ENCODE results near the gene MYH7. TPM values are rescaled to one million over a fixed set of nuclear protein-coding genes. Genes with fewer than 3 reads are reported as not detected.

Gene MYH7
- total RNA-seq, 2 donors from 2014 or later = 0.28 to 40.1 TPM

DNA sequence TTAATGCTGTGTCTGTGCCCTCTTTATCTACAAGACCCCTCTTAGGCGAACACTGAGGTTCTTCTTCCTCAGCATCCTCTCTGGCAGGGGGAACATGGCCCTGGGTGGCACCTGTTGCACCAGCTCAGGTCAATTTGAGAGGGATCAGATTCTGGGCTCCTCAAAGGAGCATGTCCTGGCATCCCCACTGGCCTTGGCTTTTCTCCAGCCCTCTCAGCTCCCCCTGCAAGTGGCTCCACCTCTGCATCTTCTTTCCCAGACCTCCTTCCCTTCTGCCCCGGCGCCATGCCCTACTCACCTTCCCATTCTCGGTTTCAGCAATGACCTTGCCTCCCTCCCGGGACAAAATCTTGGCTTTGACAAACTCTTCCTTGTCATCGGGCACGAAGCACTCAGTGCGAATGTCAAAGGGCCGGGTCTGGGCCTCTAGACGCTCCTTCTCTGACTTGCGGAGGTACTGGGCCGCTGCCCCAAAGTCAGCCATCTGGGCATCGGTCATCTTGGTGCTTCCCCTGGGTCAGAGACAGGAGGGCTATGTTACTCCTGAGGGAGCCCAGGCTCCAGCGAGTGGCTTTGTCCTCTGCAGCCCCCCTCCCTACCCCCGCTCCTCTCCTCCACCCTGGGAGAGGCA is 28.6 kb downstream of the MYH7 start:
- H3K4me3 ChIP-seq = no peak overlapping the region
- no peak overlapping the region for H3K27ac ChIP-seq
- no peaks in the 10 kb centered on the region for H3K4me1 ChIP-seq (replicated peaks)
- no peak for DNase-seq (ENCODE audit: low spot score)
- H3K27me3 ChIP-seq (replicated peaks; ENCODE audit: insufficient read depth) = no peaks in the 10 kb centered on the region
- H3K9me3 ChIP-seq = no peaks in the 10 kb centered on the region
- intact Hi-C loops (cut with DNase I) = no loop called here
- H3K36me3 ChIP-seq = no peaks in the 10 kb centered on the region
- WGBS = 92% methylated on average over 15 of the region's 15 CpGs
- TF ChIP-seq CTCF (IDR thresholded peaks at IDR 0.05) (no peak), POLR2AphosphoS5 (IDR thresholded peaks at IDR 0.05) (no peak)

GRCh38 chr14:23406244-23406643 is 29.2 kb downstream of the MYH7 start:
- Histone ChIP-seq H3K4me3 (no peak overlapping the region), H3K27me3 (replicated peaks; ENCODE audit: insufficient read depth) (no peaks in the 10 kb centered on the region), H3K27ac (no peak overlapping the region), H3K36me3 (no peaks in the 10 kb centered on the region), H3K9me3 (no peaks in the 10 kb centered on the region), H3K4me1 (replicated peaks) (no peaks in the 10 kb centered on the region)
- intact Hi-C loops (cut with DNase I) = no loop called here
- no peak for DNase-seq (ENCODE audit: low spot score)
- TF ChIP-seq CTCF (IDR thresholded peaks at IDR 0.05) (no peak), POLR2AphosphoS5 (IDR thresholded peaks at IDR 0.05) (no peak), POLR2A (IDR thresholded peaks at IDR 0.05) (no peak)
- 29% methylated on average over 4 of the region's 4 CpGs for WGBS

GRCh38 chr14:23405516-23406025 is 29.9 kb downstream of the MYH7 start:
- WGBS = 92% methylated on average over 13 of the region's 13 CpGs
- Histone ChIP-seq H3K36me3 (no peaks in the 10 kb centered on the region), H3K9me3 (no peaks in the 10 kb centered on the region), H3K27ac (no peak overlapping the region), H3K4me3 (no peak overlapping the region), H3K4me1 (replicated peaks) (no peaks in the 10 kb centered on the region), H3K27me3 (replicated peaks; ENCODE audit: insufficient read depth) (no peaks in the 10 kb centered on the region)
- no peak for DNase-seq (ENCODE audit: low spot score)
- TF ChIP-seq POLR2AphosphoS5 (IDR thresholded peaks at IDR 0.05) (no peak), POLR2A (IDR thresholded peaks at IDR 0.05) (no peak), CTCF (IDR thresholded peaks at IDR 0.05) (no peak)
- intact Hi-C loops (cut with DNase I) = no loop called here

DNA sequence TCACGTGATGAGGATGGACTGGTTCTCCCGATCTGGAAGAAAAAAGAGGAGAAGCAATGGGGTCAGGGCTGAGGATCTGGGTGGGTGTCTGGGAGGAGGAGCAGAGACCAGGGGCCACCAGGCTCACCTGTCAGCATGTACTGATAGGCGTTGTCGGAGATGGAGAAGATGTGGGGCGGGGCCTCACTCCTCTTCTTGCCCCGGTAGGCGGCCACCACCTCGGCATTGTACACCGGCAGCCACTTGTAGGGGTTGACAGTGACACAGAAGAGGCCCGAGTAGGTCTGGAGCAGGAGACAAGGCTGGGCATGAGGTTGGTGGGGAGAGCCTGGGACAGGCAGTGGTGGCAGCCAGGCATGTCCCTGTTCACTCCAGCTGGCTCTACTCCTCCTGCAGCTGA is 30.4 kb downstream of the MYH7 start:
- no peaks in the 10 kb centered on the region for H3K4me1 ChIP-seq (replicated peaks)
- H3K9me3 ChIP-seq = no peaks in the 10 kb centered on the region
- H3K4me3 ChIP-seq = no peak overlapping the region
- no peak for DNase-seq (ENCODE audit: low spot score)
- TF ChIP-seq POLR2A (IDR thresholded peaks at IDR 0.05) (no peak), POLR2AphosphoS5 (IDR thresholded peaks at IDR 0.05) (no peak), CTCF (IDR thresholded peaks at IDR 0.05) (no peak)
- 80% methylated on average over 10 of the region's 10 CpGs for whole genome bisulfite sequencing
- H3K27me3 ChIP-seq (replicated peaks; ENCODE audit: insufficient read depth) = no peaks in the 10 kb centered on the region
- intact Hi-C loops (cut with DNase I) = no loop called here
- H3K27ac ChIP-seq = no peak overlapping the region
- H3K36me3 ChIP-seq = no peaks in the 10 kb centered on the region

DNA sequence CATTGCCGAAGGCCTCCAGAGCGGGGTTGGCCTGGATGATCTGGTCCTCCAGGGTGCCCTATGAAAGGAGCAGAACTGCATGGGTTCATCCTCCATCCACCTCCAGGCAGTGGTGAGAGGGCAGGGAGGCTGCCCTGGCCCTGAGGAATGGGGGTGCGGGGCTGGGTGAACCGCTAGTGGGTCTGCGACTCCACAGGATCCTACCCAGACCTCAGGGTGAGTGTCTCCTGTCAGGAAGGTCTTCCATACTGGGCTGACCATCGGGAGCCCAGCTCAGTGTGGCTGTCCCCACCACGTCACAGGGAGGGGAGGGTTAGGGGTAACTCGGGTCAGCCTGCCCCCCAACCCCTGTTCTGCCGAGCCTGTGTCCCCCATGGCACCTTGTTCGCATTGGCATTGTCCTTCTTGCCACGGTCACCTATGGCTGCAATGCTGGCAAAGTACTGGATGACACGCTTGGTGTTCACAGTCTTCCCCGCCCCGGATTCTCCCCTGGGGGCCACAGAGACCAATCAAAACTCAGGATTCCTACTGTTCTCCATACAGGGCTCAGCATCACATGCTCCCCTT is 31.0 kb downstream of the MYH7 start:
- no peak for TF ChIP-seq POLR2AphosphoS5 (IDR thresholded peaks at IDR 0.05)
- no peak for TF ChIP-seq POLR2A (IDR thresholded peaks at IDR 0.05)
- TF ChIP-seq CTCF (IDR thresholded peaks at IDR 0.05) = no peak
- Histone ChIP-seq H3K9me3 (no peaks in the 10 kb centered on the region), H3K36me3 (no peaks in the 10 kb centered on the region), H3K4me3 (no peak overlapping the region), H3K27me3 (replicated peaks; ENCODE audit: insufficient read depth) (no peaks in the 10 kb centered on the region), H3K4me1 (replicated peaks) (no peaks in the 10 kb centered on the region), H3K27ac (no peak overlapping the region)
- 88% methylated on average over 14 of the region's 14 CpGs for whole genome bisulfite sequencing
- no peak for DNase-seq (ENCODE audit: low spot score)
- intact Hi-C loops (cut with DNase I) = no loop called here
